Activated naive CD8-positive, alpha-beta T cell treated with anti-CD3 and anti-CD28 coated beads, Interleukin-2, amount 50 U/mL, for 16 hours (primary cell): ENCODE results near the gene PNPLA2.

Experiments
- DNase-seq: peaks from one replicate; pipeline ENCODE4 v3.0.0-alpha.2; 2020; ENCODE audit warnings: low read depth, low spot score

The PNPLA2 gene

GRCh38 chr11:872799-873198, 54.1 kb downstream of the PNPLA2 start:
- no peak for DNase-seq

- no peak for DNase-seq
Measured at GRCh38 chr11:873706-874105, 55.0 kb downstream of the PNPLA2 start.
